HCT116 (cell line): ENCODE data around the gene EPG5. TPM values are rescaled to one million over a fixed set of nuclear protein-coding genes. Genes with fewer than 3 reads are reported as not detected.

Experiments
- ATAC-seq: fragments of 200-7000 bp; cut with Tn5 transposase; 2 replicates; pipeline ENCODE4 v1.9.1; 2020; ENCODE audit warnings: mild to moderate bottlenecking, moderate library complexity
- BruUV-seq: library from RNA; stranded (reverse); fragments of 400-500 nt; replicated peaks from 2 replicates; lab custom pipeline; 2021; lab: Mats Ljungman, UMichigan
- CTCF ChIA-PET: fragments of 300-600 bp; sonication (Branson Sonifier 250); formaldehyde crosslinking; loops from one replicate; lab custom pipeline; 2021; ENCODE audit warnings: antibody characterized with exemption; lab: Charles Lee
- POLR2A ChIA-PET: fragments of 300-600, 350-600 bp; sonication (Branson Sonifier 250); formaldehyde crosslinking; loops from one replicate; lab custom pipeline; 2021; ENCODE audit warnings: antibody characterized with exemption; lab: Charles Lee
- RAD21 ChIA-PET, 2 experiments: fragments of 300-600 bp; sonication (Branson Sonifier 250); formaldehyde crosslinking; loops; one replicate each; lab custom pipeline; 2023; ENCODE audit warnings: low total read pairs in 2 of 2; ENCODE audit not compliant: uncharacterized antibody in 2 of 2, unreplicated experiment in 2 of 2, low non-redundant PET in 1 of 2; lab: Charles Lee
- DNase-seq: peaks from one replicate; pipeline ENCODE4 v3.0.0-alpha.2; 2010; ENCODE audit warnings: low read depth, low spot score
- H2AFZ ChIP-seq: fragments of 200-600 bp; shearing (Covaris generic), sonication (generic); 2 replicates; pipeline ENCODE4 v1.6.1; 2017; ENCODE audit warnings: low read depth, mixed run types, mixed read lengths, antibody characterized with exemption, low read length; ENCODE audit not compliant: poor library complexity, severe bottlenecking
- H3K27ac ChIP-seq: 2 replicates; pipeline ENCODE4 v1.5.1; 2012; ENCODE audit warnings: low read depth, low read length
- H3K27me3 ChIP-seq: fragments of 200-600 bp; sonication (generic); 2 replicates; pipeline ENCODE4 v1.6.1; 2016; ENCODE audit warnings: mixed run types, low read length, mixed read lengths; ENCODE audit not compliant: insufficient read depth
- H3K36me3 ChIP-seq, 2 experiments: fragments of 200-500 bp in 1 of 2; fragments of 200-600 bp in 1 of 2; sonication (Bioruptor generic) in 1 of 2; sonication (generic) in 1 of 2; 2 replicates each; pipeline versions ENCODE4 v1.5.1 to v1.6.1; 2014 to 2016; ENCODE audit warnings: low read length in 2 of 2, inconsistent platforms in 1 of 2, mixed read lengths in 1 of 2, mixed run types in 1 of 2; ENCODE audit not compliant: insufficient read depth in 2 of 2, control insufficient read depth in 1 of 2
- H3K4me1 ChIP-seq, 2 experiments: fragments of 200-600 bp in 1 of 2; sonication (generic) in 1 of 2; 2 replicates each; pipeline versions ENCODE4 v1.5.1 to v1.6.1; 2012 to 2017; ENCODE audit warnings: low read length in 2 of 2, inconsistent platforms in 1 of 2, mild to moderate bottlenecking in 1 of 2, mixed read lengths in 1 of 2, mixed run types in 1 of 2, moderate library complexity in 1 of 2; ENCODE audit not compliant: insufficient read depth in 2 of 2, control insufficient read depth in 1 of 2
- H3K4me2 ChIP-seq: fragments of 200-600 bp; sonication (generic); 2 replicates; pipeline ENCODE4 v1.6.1; 2017; ENCODE audit warnings: mixed run types, low read length, mixed read lengths
- H3K4me3 ChIP-seq, 2 experiments: fragments of 200-600 bp in 1 of 2; sonication (generic) in 1 of 2; replicated peaks in 1 of 2; 2 replicates each; pipeline ENCODE4 v1.5.1; 2011 to 2016; ENCODE audit warnings: low read length in 2 of 2, control low read depth in 1 of 2, low read depth in 1 of 2, mild to moderate bottlenecking in 1 of 2, mixed read lengths in 1 of 2, mixed run types in 1 of 2
- H3K79me2 ChIP-seq: fragments of 200-600 bp; sonication (generic); 2 replicates; pipeline ENCODE4 v1.6.1; 2017; ENCODE audit warnings: mild to moderate bottlenecking, mixed run types, low read length, moderate library complexity, mixed read lengths; ENCODE audit not compliant: insufficient read depth
- H3K9ac ChIP-seq: fragments of 200-600 bp; sonication (generic); 2 replicates; pipeline ENCODE4 v1.6.1; 2016; ENCODE audit warnings: low read length, mixed read lengths
- H3K9me2 ChIP-seq: fragments of 200-600 bp; sonication (generic), shearing (Covaris generic); 2 replicates; pipeline ENCODE4 v1.6.1; 2017; ENCODE audit warnings: mixed run types, mild to moderate bottlenecking, moderate library complexity; ENCODE audit not compliant: insufficient read depth
- H3K9me3 ChIP-seq, 2 experiments: fragments of 200-500 bp in 1 of 2; fragments of 200-600 bp in 1 of 2; sonication (Bioruptor generic) in 1 of 2; sonication (generic) in 1 of 2; 2 replicates each; pipeline ENCODE4 v1.6.1; 2014 to 2017; ENCODE audit warnings: low read length in 2 of 2, mixed read lengths in 2 of 2, inconsistent platforms in 1 of 2, low read depth in 1 of 2, mild to moderate bottlenecking in 1 of 2, mixed run types in 1 of 2, moderate library complexity in 1 of 2; ENCODE audit not compliant: control insufficient read depth in 1 of 2, insufficient read depth in 1 of 2
- H4K20me1 ChIP-seq: fragments of 200-600 bp; sonication (generic), shearing (Covaris generic); 2 replicates; pipeline ENCODE4 v1.6.1; 2017; ENCODE audit warnings: mixed run types, mild to moderate bottlenecking, moderate library complexity; ENCODE audit not compliant: insufficient read depth
- CBX3 ChIP-seq: IDR thresholded peaks from 2 replicates; pipeline ENCODE4 v1.6.1; 2012; ENCODE audit warnings: low read depth
- CEBPB ChIP-seq: IDR thresholded peaks from 2 replicates; pipeline ENCODE4 v1.6.1; 2012; ENCODE audit warnings: low read depth
- EGR1 ChIP-seq: IDR thresholded peaks from 2 replicates; pipeline ENCODE4 v1.6.1; 2012; ENCODE audit warnings: low read depth
- EZH2 ChIP-seq: fragments of 200-600 bp; sonication (generic); IDR thresholded peaks from 2 replicates; pipeline ENCODE4 v1.6.1; 2017; ENCODE audit warnings: antibody characterized with exemption, mixed run types
- EZH2phosphoT487 ChIP-seq: fragments of 200-600 bp; IDR thresholded peaks from 2 replicates; pipeline ENCODE4 v1.6.1; 2018; ENCODE audit warnings: antibody characterized with exemption, borderline replicate concordance
- FOSL1 ChIP-seq: IDR thresholded peaks from 2 replicates; pipeline ENCODE4 v1.6.1; 2012; ENCODE audit warnings: low read depth
- JUND ChIP-seq: IDR thresholded peaks from 2 replicates; pipeline ENCODE4 v1.6.1; 2012
- POLR2A ChIP-seq: IDR thresholded peaks from 2 replicates; pipeline ENCODE4 v1.7.0; 2011; ENCODE audit warnings: borderline replicate concordance; ENCODE audit not compliant: insufficient read depth, insufficient read length; ENCODE audit errors: extremely low read depth
- POLR2AphosphoS5 ChIP-seq: IDR thresholded peaks from 2 replicates; pipeline ENCODE4 v1.6.1; 2011; ENCODE audit warnings: mild to moderate bottlenecking, low read depth, low read length, moderate library complexity
- SIN3A ChIP-seq: IDR thresholded peaks from 2 replicates; pipeline ENCODE4 v1.6.1; 2012; ENCODE audit warnings: low read depth
- SP1 ChIP-seq: IDR thresholded peaks from 2 replicates; pipeline ENCODE4 v1.6.1; 2012; ENCODE audit warnings: low read depth
- SRF ChIP-seq: IDR thresholded peaks from 2 replicates; pipeline ENCODE4 v1.6.1; 2012; ENCODE audit warnings: low read depth
- YY1 ChIP-seq: IDR thresholded peaks from 2 replicates; pipeline ENCODE4 v1.6.1; 2011; ENCODE audit warnings: low read length, low read depth, moderate library complexity, mild to moderate bottlenecking; ENCODE audit not compliant: insufficient replicate concordance; ENCODE audit errors: extremely low read depth
- ZFX ChIP-seq: fragments of 450-650 bp; IDR thresholded peaks from 2 replicates; pipeline ENCODE4 v1.6.1; 2017
- ZNF274 ChIP-seq: fragments of 200-500 bp; sonication (Bioruptor generic); IDR thresholded peaks from 2 replicates; pipeline ENCODE4 v1.6.1; 2014; ENCODE audit warnings: mild to moderate bottlenecking, low read depth, low read length, inconsistent platforms
- intact Hi-C: fragments of 100-400 bp; cut with micrococcal nuclease; formaldehyde crosslinking; loops from 2 replicates; pipeline ENCODE4 v1.10.0; 2022
- total RNA-seq: library from RNA; stranded (reverse); gene quantifications from one replicate; pipeline ENCODE4 v1.2.1, GENCODE V29; 2021; ENCODE audit not compliant: unreplicated experiment
- TF ChIP-seq, protein P1 (sequence below): IDR thresholded peaks from 2 replicates; pipeline ENCODE4 v1.6.1; 2011; ENCODE audit warnings: mild to moderate bottlenecking, low read length, moderate library complexity; ENCODE audit not compliant: insufficient replicate concordance; ENCODE audit errors: extremely low read depth
- TF ChIP-seq, protein P2 (sequence below): IDR thresholded peaks from 2 replicates; pipeline ENCODE4 v1.6.1; 2012
- TF ChIP-seq, protein P3 (sequence below), 3 experiments: fragments of 200-600 bp in 1 of 3; sonication (generic) in 1 of 3; IDR thresholded peaks in 2 of 3; conservative IDR thresholded peaks in 1 of 3; 2 replicates each; pipeline ENCODE4 v1.5.1; 2012 to 2017; ENCODE audit warnings: low read depth in 2 of 3, low read length in 2 of 3, antibody characterized with exemption in 1 of 3, borderline replicate concordance in 1 of 3, control low read depth in 1 of 3, mild to moderate bottlenecking in 1 of 3, mixed read lengths in 1 of 3, mixed run types in 1 of 3, moderate library complexity in 1 of 3; ENCODE audit not compliant: insufficient read depth in 1 of 3
- TF ChIP-seq, protein P4 (sequence below): IDR thresholded peaks from 2 replicates; pipeline ENCODE4 v1.6.1; 2012

EPG5 gene
- total RNA-seq, 1 experiment from 2014 or later = 12.9 TPM

DNA sequence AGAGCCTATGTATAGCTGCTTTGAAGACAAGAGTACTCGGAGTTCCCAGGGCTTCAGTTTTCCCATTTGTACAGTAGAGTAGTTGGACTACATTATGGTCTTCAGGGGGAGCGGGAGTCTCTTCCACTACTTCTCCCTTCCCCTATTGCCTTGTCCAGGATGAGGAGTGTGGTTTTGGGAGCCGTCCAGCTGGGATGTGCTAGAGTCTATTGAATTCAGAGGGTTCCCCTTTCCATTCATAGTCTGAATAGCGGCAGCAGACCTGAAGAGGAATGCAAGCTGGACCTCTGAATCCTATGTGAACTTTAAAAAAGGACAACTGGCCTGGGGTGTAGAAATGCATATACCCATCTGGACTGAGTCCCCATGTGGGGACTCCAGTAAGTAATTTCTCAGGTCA, 43.5 kb upstream of the EPG5 start:
- ATAC-seq (no peak), DNase-seq (no peak)
- no TSS peak for BruUV-seq
- Histone ChIP-seq H2AFZ (no peak overlapping the region), H3K9me2 (no peaks in the 10 kb centered on the region), H3K4me1 (no peaks in the 10 kb centered on the region), H3K27ac (no peak overlapping the region), H3K4me3 (no peak overlapping the region), H3K4me2 (no peak overlapping the region), H3K27me3 (no peaks in the 10 kb centered on the region), H4K20me1 (no peaks in the 10 kb centered on the region), H3K9ac (no peak overlapping the region)
- CTCF ChIA-PET = no interaction called here
- intact Hi-C loops = no loop called here
- RAD21 ChIA-PET = no interaction called here
- TF ChIP-seq ZFX (no peak), EZH2 (no peak), ZNF274 (no peak), YY1 (no peak), POLR2A (no peak), SP1 (no peak), JUND (no peak), CBX3 (no peak), EZH2phosphoT487 (no peak), EGR1 (no peak), CEBPB (no peak), SRF (no peak), SIN3A (no peak), FOSL1 (no peak), POLR2AphosphoS5 (no peak)
- TF ChIP-seq, protein P1, sequence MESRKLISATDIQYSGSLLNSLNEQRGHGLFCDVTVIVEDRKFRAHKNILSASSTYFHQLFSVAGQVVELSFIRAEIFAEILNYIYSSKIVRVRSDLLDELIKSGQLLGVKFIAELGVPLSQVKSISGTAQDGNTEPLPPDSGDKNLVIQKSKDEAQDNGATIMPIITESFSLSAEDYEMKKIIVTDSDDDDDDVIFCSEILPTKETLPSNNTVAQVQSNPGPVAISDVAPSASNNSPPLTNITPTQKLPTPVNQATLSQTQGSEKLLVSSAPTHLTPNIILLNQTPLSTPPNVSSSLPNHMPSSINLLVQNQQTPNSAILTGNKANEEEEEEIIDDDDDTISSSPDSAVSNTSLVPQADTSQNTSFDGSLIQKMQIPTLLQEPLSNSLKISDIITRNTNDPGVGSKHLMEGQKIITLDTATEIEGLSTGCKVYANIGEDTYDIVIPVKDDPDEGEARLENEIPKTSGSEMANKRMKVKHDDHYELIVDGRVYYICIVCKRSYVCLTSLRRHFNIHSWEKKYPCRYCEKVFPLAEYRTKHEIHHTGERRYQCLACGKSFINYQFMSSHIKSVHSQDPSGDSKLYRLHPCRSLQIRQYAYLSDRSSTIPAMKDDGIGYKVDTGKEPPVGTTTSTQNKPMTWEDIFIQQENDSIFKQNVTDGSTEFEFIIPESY = no peak
- TF ChIP-seq, protein P2, sequence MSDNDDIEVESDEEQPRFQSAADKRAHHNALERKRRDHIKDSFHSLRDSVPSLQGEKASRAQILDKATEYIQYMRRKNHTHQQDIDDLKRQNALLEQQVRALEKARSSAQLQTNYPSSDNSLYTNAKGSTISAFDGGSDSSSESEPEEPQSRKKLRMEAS = no peak
- TF ChIP-seq, protein P3, sequence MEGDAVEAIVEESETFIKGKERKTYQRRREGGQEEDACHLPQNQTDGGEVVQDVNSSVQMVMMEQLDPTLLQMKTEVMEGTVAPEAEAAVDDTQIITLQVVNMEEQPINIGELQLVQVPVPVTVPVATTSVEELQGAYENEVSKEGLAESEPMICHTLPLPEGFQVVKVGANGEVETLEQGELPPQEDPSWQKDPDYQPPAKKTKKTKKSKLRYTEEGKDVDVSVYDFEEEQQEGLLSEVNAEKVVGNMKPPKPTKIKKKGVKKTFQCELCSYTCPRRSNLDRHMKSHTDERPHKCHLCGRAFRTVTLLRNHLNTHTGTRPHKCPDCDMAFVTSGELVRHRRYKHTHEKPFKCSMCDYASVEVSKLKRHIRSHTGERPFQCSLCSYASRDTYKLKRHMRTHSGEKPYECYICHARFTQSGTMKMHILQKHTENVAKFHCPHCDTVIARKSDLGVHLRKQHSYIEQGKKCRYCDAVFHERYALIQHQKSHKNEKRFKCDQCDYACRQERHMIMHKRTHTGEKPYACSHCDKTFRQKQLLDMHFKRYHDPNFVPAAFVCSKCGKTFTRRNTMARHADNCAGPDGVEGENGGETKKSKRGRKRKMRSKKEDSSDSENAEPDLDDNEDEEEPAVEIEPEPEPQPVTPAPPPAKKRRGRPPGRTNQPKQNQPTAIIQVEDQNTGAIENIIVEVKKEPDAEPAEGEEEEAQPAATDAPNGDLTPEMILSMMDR (IDR thresholded peaks at IDR 0.05 in 2 of 3, conservative IDR thresholded peaks at IDR 0.05 in 1 of 3; ENCODE audit: borderline replicate concordance in 1 of 3, insufficient read depth in 1 of 3, low read depth in 2 of 3, low read length in 2 of 3) = no peak
- TF ChIP-seq, protein P4, sequence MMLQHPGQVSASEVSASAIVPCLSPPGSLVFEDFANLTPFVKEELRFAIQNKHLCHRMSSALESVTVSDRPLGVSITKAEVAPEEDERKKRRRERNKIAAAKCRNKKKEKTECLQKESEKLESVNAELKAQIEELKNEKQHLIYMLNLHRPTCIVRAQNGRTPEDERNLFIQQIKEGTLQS = no peak
- TF ChIP-seq, all 23 proteins: peak for 0
- POLR2A ChIA-PET = no interaction called here
- no peaks in the 10 kb centered on the region for H3K79me2 ChIP-seq
- H3K9me3 ChIP-seq = no peaks in the 10 kb centered on the region
- H3K36me3 ChIP-seq = no peaks in the 10 kb centered on the region
